GM13977 (cell line): ENCODE measurements around the gene PDXK.
A peak's percentile ranks its signal among the peaks of the same experiment; 100 is the strongest.

Experiments used
- DNase-seq: peaks from one replicate; pipeline ENCODE4 v3.0.0; 2012; ENCODE audit warnings: low spot score
- in situ Hi-C: fragments of 300-500 bp; cut with MboI; formaldehyde crosslinking; loops from one replicate; pipeline ENCODE4 v1.12.0; 2022; ENCODE audit warnings: low sequenced_read_pairs, low pct_unique_long_range_greater_than_20kb, mixed read lengths, inconsistent platforms; ENCODE audit not compliant: unreplicated experiment
- TF ChIP-seq, protein P1 (sequence below): IDR thresholded peaks from 2 replicates; pipeline ENCODE4 v1.5.1; 2012; ENCODE audit warnings: mild to moderate bottlenecking, control low read depth; ENCODE audit not compliant: insufficient read depth; ENCODE audit errors: extremely low read depth, missing control alignments

Gene PDXK

DNA sequence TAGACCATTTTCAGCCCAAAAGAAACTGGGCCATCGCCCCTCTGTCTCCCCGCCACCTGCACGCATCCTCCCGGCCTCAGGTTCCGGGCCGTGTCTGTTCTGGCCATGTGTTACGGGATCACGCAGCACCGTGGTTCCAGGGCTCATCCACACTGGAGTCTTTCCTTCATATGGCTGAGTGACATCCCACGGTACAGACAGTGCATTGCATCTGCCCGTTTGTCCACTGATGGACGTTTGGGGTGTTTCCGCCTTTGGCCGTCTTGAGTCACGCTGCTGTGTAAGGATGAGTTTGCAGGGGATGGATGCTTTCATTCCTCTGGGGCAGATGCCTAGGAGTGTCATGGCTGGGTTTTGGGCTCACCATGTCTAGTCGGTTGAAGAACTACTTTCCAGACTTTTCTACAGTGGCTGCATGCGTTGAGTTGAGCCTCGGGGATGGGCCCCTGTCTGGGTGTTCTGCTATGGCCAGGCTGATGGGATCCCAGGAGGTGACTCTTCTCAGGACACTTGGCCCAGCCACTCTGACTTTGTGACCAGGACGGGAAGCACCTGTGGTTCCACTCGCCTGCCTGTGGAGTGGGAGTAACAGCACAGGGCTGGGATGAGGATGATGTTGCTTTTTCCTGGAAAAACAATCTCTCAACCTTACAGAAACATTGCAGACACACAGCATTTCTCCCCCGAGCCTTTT, 87.2 kb downstream of the PDXK start:
- TF ChIP-seq, protein P1, sequence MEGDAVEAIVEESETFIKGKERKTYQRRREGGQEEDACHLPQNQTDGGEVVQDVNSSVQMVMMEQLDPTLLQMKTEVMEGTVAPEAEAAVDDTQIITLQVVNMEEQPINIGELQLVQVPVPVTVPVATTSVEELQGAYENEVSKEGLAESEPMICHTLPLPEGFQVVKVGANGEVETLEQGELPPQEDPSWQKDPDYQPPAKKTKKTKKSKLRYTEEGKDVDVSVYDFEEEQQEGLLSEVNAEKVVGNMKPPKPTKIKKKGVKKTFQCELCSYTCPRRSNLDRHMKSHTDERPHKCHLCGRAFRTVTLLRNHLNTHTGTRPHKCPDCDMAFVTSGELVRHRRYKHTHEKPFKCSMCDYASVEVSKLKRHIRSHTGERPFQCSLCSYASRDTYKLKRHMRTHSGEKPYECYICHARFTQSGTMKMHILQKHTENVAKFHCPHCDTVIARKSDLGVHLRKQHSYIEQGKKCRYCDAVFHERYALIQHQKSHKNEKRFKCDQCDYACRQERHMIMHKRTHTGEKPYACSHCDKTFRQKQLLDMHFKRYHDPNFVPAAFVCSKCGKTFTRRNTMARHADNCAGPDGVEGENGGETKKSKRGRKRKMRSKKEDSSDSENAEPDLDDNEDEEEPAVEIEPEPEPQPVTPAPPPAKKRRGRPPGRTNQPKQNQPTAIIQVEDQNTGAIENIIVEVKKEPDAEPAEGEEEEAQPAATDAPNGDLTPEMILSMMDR = no peak
- in situ Hi-C loops = no loop called here
- DNase-seq = no peak

DNA sequence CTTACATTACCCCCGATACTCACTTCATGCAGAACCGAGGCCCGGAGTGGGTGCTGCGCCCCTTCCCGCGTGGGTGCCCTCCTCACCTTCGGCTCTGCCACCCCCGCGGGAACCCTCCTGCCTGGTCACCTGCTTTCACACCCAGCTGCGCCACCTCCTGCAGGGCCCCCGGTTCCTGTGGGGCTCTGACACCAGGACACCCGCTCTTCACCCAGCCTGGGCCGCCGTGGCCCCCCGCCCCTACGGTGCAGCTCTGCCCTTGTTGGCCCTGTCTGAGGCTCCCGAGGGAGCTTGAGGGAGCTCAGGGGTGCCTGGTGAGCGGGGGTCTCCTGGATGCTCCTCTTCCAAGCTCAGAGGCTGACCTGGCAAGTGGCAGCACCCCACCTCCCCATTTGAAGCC, 89.4 kb downstream of the PDXK start:
- in situ Hi-C loops = no loop called here
- no peak for DNase-seq
- TF ChIP-seq, protein P1 = no peak

DNA sequence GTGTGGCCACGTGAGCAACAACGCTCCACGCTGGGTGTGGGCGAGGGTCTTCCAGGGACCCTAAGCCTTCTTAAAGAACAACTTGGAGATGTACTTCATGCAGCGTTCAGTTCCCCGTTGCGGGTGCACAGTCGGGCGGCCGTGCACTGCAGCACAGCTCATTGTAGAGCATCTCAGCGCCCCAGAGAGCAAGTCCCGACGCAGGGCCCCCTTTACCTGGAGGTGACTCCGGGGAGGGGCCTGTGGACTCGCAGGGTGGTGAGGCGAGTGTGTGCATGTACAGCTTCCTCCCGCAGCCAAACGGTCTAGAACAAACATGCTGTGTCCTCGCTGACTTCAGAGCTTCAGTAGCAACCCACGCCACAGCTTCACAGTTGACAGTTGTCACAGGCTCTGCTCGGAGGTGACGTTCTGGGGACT, 89.9 kb downstream of the PDXK start:
- TF ChIP-seq, protein P1 = no peak
- in situ Hi-C loops = no loop called here
- DNase-seq = no peak

DNA sequence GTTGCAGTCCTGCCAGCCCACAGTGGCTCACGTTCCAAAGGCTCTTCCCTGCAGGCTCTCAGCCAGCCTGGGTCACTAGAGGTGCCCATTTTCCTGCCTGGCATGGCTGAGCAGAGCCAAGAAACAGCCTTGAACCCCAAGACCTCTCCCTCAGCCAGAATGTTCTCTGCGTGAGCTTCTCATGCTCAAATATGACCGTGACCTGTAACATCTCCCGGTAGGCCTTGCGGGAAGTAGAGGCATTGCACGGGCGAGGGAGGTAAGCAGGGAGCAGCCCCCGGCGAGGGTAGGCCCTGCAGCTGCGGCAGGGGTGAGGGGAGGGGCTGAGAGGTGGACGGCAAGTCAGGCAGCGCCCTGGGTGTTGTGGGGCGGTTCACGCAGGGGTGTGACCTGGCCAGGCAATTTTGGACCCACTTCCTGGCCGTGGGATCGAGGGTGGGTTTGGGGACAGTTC, 90.4 kb downstream of the PDXK start:
- in situ Hi-C loops = no loop called here
- no peak for DNase-seq
- TF ChIP-seq, protein P1 = no peak

DNA sequence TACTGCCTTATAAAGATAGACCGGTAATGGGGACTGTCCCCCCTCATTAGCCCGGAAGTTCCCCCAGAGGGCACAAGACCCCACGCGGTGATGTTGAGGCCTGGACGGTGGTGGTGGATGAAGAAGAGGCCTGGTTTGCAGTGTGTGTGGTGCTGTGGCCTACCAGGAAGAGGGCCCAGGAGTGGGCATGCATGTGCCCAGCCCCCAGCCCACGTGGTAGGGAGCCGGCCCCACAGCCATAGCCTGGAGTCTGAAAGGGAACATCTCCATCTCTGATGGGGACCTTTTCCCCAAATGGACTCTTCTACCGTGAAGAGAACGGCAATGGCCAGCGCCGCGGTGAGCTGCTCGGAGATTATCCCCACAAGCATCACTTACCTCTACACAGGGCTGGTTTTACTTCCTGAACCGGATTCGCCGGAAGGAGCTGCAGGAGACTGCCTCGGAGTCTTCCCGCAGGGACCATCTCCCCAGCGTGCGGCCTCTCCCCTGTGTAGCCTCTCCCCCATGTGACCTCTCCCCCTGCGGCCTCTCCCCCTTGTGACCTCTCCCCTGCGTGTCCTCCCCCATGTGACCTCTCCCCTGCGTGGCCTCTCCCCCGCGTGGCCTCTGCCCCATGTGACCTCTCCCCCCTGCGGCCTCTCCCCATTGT, 91.0 kb downstream of the PDXK start:
- DNase-seq = no peak
- TF ChIP-seq, protein P1 = no peak
- in situ Hi-C loops = no loop called here

DNA sequence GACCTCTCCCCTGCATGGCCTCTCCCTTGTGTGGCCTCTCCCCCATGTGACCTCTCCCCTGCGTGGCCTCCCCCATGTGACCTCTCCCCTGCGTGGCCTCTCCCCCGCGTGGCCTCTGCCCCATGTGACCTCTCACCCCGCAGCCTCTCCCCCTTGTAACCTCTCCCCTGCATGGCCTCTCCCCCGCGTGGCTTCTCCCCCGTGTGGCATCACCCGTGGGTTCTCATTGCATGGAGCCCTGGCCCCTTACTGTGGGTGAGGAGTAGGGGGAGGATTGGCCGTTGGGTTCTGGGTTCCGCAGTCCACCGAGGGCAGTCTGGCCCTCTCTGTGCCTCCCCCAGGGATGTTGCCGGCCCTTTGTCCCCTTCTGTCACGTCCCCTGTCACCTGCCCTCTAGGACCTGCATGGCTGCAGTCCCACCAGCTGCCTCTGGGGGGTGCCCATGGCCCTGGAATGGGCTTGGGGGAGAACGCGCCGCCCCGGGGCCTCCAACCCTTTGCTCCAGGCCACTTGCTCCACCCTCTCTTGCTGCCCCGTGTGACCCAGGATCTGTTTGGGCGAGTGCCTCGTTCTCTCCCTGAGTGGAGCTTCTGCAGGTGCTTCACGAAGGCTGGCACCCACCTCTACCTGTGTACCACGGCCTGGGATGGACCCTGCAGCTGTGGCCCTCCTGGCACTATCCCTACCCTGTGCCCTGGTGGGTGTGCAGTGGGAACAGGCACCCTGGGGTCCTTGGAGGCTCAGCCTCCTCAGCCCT, 91.8 kb downstream of the PDXK start:
- TF ChIP-seq, protein P1 = peak; percentile 98
- in situ Hi-C loops = no loop called here
- peak; percentile 97 for DNase-seq
